Mucosa of gallbladder (tissue), 1 donor: ENCODE data around the gene HCLS1. TPM values are rescaled to one million over a fixed set of nuclear protein-coding genes. Genes with fewer than 3 reads are reported as not detected.
A peak's percentile ranks its signal among the peaks of the same experiment; 100 is the strongest.
"Not testable (repeated sequence)": the region's sequence is repeated elsewhere in the genome, so short reads cannot be mapped to it uniquely, and the experiment has no call there.

ENCODE experiments used
- DNase-seq: peaks from one replicate; pipeline ENCODE4 v3.0.0-alpha.2; 2020; ENCODE audit warnings: low spot score
- total RNA-seq: library from RNA; stranded (reverse); gene quantifications from one replicate; pipeline ENCODE4 v1.2.1, GENCODE V29; 2021
- donor health status: DM: no; HTN: no; CAD: no.

HCLS1 gene
- total RNA-seq, 1 donor from 2014 or later, result 48.7 TPM

- DNase-seq, result no peak
These were observed 62.1 kb downstream of the HCLS1 start for GRCh38 chr3:121598564-121598963.

GRCh38 chr3:121595765-121596406 lies 64.8 kb downstream of the HCLS1 start:
- no peak for DNase-seq

- DNase-seq, result no peak
These were observed 65.9 kb downstream of the HCLS1 start for GRCh38 chr3:121594850-121595249.

- DNase-seq, result not testable (repeated sequence)
These were observed 66.9 kb downstream of the HCLS1 start for GRCh38 chr3:121593806-121594205.

GRCh38 chr3:121592856-121593702 lies 67.6 kb downstream of the HCLS1 start, which contains the start of gene FBXO40:
FBXO40 (plus strand) TSS chr3:121593379; CDS start chr3:121620576, 27,197 bp downstream.
- peak; percentile 12 for DNase-seq

- no peak for DNase-seq
These were observed 76.3 kb downstream of the HCLS1 start for GRCh38 chr3:121584418-121584817.

GRCh38 chr3:121581691-121582090 lies 79.0 kb downstream of the HCLS1 start:
- DNase-seq, result no peak

Other genes starting within 250 kb of the HCLS1 start
- gene POLQ, start 114.9 kb downstream of the HCLS1 start, total RNA-seq, result 0.37 TPM
- gene ARGFX, start 93.0 kb downstream of the HCLS1 start, total RNA-seq, result not detected
- gene FBXO40, start 67.5 kb downstream of the HCLS1 start, total RNA-seq, result 0.03 TPM
- gene GOLGB1, start 88.8 kb upstream of the HCLS1 start, total RNA-seq, result 79.9 TPM
- 15.9 TPM for gene IQCB1, start 174.2 kb upstream of the HCLS1 start, total RNA-seq
- 5.2 TPM for gene EAF2, start 174.3 kb upstream of the HCLS1 start, total RNA-seq
- 18.8 TPM for gene SLC15A2, start 233.5 kb upstream of the HCLS1 start, total RNA-seq